Epithelial cell of prostate (primary cell): Measurements from ENCODE around the gene OR51I1.

Source experiments
- DNase-seq: peaks from one replicate; pipeline ENCODE4 v3.0.0-alpha.2; 2011; ENCODE audit warnings: low read depth, low spot score
- H3K27ac ChIP-seq: fragments of 450-650 bp; 2 replicates; pipeline ENCODE4 v1.5.1; 2017; ENCODE audit warnings: mild to moderate bottlenecking

OR51I1 gene, protein sequence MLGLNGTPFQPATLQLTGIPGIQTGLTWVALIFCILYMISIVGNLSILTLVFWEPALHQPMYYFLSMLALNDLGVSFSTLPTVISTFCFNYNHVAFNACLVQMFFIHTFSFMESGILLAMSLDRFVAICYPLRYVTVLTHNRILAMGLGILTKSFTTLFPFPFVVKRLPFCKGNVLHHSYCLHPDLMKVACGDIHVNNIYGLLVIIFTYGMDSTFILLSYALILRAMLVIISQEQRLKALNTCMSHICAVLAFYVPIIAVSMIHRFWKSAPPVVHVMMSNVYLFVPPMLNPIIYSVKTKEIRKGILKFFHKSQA

DNA sequence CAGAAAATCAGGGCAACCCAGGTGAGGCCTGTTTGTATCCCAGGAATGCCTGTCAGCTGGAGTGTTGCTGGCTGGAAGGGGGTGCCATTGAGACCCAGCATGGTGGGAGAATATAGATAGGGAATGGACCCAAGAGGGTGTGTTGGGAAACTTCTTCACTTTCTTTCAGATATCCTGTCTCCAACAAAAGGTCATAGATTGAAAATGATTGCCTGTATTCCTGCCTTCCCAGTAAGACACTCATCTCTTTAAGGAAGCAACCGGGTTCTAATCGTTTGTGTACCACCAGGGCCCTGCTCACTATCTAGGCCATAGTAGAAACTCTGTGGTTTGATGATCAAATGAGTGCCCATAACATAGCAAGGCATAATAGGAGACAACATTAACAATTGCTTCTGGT, at the start of gene OR51I1:
OR51I1 (minus strand) TSS at position 101 of the 400 bp plus-strand sequence; CDS start at position 101, 0 bp downstream.
- no peak for DNase-seq

DNA sequence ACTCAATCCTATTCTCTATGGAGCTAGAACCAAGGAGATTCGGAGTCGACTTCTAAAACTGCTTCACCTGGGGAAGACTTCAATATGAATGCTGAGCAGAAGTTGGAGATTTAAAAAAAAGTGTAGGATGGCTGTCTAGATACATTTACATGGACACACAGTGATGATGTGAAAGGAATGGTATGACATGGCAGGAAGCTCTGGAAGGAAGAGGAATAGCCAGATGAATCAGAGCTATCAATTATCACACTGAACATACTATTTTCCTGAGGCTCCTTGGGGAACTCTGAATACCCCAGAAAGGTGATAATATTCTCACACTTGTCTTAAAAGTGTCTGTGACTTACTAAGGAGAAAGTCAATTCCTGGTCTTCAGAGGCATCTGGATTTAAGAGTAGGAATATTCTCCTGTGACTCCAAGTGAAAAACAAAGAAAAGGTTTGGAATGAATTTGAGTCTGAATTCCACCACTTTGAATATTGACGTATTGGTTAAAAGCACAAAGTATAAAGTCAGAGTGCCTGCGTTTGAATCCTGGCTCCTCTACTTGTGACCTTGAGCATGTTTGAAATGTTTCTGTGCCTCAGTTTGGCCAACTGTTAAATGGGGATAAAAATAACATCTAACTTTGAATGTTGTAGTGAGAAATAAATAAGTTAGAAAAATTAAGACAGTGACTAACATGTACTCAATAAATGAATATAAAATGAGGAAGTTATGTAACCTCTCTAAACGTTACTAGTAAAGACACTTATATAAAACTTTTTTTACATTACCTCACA, 48.5 kb upstream of the OR51I1 start:
- DNase-seq, result no peak
- H3K27ac ChIP-seq, result no peak overlapping the region

More for the DNA sequence above, at the start of gene OR51I1:
- no peak within 1 kb of the TSS for H3K27ac ChIP-seq

DNA sequence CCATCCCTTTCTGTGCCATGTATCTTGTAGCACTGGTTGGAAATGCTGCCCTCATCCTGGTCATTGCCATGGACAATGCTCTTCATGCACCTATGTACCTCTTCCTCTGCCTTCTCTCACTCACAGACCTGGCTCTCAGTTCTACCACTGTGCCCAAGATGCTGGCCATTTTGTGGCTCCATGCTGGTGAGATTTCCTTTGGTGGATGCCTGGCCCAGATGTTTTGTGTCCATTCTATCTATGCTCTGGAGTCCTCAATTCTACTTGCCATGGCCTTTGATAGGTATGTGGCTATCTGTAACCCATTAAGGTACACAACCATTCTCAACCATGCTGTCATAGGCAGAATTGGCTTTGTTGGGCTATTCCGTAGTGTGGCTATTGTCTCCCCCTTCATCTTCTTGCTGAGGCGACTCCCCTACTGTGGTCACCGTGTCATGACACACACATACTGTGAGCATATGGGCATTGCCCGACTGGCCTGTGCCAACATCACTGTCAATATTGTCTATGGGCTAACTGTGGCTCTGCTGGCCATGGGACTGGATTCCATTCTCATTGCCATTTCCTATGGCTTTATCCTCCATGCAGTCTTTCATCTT, 47.6 kb upstream of the OR51I1 start:
- DNase-seq, result no peak
- no peak overlapping the region for H3K27ac ChIP-seq

DNA sequence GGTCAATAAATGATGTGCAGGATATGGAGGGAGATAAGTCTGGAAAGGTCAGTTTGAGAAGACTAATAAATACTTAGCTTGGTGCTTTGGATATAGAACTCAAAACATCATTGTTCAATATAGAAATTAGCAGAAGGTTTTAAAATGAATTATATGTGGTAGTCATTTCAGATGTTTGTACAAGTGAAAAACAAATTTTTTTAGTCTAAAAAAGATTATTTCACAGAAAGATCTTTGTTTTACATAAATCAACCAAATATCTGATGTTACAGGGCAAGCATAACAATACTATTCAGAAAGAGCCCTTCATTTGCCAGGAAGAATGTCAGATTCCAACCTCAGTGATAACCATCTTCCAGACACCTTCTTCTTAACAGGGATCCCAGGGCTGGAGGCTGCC, 47.1 kb upstream of the OR51I1 start, which contains the start of gene OR52D1:
OR52D1 (plus strand) TSS at position 301 of the 400 bp plus-strand sequence; CDS start at position 323, 22 bp downstream.
- DNase-seq, result no peak

DNA sequence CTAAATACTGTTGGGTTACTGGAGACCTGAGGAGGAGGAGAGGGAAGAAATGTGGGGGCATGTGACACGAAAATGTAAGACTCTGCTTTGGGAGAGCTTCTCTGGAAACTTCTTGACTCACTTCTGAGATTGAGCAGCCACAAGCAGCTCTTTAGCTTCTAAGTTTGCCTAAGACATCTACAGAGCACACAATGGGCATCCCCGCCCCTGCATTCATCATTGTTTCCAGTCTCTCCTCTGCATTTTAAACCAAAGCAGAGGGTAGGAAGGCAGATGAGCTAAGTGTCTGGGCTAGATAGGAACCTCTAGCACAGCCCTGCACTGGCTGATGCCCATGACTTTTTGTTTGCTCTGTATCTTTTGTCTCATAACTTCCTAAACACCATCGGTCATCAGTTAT, 45.1 kb upstream of the OR51I1 start:
- H3K27ac ChIP-seq, result no peak overlapping the region
- DNase-seq, result no peak

More for the DNA sequence above, 47.1 kb upstream of the OR51I1 start, which contains the start of gene OR52D1:
- no peak within 1 kb of the TSS for H3K27ac ChIP-seq

DNA sequence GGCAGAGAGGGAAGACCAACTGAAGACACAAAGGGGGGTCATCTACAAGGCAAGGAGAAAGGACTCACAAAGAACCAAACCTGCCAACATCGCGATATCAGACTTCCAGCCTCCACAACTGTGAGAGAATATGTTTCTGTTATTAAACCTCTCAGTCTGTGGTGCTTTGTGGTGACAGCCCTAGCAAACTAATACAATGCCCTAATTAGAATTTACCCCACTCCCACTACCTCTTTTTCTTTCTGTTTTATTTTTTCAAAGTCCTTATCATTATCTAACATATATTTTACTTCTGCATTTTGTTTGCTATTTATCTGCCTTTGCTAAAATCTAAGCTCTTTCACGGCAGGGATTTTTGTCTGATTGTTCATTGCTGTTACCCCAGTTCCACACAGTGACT, 44.7 kb upstream of the OR51I1 start:
- no peak overlapping the region for H3K27ac ChIP-seq
- DNase-seq, result no peak

DNA sequence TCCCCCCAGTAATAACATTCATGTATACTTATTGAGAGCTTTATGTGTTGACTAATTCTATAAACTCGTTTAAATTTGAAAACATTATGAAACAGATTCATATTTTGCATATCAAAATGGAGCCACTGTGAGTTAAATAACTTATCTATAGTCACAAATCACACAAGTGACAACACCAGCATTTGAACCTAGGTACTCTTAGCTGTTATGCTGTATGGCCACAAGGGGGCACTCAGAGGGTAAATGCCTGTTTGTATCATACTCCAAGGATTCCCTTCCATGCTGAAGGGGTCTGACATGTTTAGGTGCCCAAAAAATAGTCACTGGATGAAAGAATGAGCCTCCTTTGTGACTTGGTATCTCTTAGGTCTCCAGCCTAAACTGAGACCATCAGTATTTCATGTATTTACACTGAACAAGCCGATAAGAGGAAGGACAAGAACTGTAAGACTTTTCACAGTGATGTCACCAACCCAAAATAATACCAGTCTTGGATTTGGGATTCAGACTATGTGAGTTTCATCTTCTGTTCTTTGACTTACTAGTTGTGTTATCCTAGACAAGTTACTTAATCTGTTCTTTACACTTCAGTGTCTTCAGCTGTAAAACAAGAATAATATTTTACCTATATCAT, 35.0 kb upstream of the OR51I1 start:
- DNase-seq, result no peak

DNA sequence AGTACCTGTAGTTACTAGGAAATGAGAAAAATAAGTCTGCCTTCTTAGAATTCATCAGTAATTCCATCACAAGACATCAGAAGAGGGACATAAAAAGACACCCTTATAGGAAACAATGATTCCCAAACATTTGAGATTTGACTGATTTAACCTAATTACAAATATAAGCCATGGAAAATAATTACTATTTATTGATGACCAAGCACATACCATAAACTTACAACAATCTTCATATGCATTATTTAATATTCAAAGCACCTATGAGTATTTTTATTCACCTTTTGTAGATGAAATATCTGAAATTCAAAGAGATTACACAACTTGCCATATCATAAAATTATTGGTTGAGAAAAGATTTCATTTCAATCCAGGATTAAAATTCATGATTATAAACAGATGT, 32.6 kb upstream of the OR51I1 start:
- no peak overlapping the region for H3K27ac ChIP-seq
- no peak for DNase-seq

More for the DNA sequence above, 35.0 kb upstream of the OR51I1 start:
- H3K27ac ChIP-seq, result no peak overlapping the region

DNA sequence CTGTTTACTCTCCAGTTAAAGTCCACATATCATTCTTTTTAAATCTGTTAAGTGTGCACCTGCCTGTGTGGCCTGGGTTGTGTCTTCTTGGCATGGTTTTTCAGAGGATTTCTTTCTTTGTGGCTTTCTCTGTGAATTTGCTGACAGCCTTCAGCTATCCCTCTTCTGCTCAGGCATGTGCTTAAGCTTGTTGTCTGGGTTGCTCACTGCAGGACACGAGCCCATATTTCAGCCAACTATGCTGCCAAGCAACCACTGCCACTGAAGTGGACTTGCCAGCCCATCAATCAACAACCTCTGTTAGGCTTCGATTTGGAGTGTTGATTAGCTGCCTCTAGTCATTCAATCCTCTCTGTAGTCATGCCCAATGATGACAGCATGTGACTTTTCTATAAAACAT, 26.2 kb upstream of the OR51I1 start:
- no peak overlapping the region for H3K27ac ChIP-seq
- DNase-seq, result no peak

DNA sequence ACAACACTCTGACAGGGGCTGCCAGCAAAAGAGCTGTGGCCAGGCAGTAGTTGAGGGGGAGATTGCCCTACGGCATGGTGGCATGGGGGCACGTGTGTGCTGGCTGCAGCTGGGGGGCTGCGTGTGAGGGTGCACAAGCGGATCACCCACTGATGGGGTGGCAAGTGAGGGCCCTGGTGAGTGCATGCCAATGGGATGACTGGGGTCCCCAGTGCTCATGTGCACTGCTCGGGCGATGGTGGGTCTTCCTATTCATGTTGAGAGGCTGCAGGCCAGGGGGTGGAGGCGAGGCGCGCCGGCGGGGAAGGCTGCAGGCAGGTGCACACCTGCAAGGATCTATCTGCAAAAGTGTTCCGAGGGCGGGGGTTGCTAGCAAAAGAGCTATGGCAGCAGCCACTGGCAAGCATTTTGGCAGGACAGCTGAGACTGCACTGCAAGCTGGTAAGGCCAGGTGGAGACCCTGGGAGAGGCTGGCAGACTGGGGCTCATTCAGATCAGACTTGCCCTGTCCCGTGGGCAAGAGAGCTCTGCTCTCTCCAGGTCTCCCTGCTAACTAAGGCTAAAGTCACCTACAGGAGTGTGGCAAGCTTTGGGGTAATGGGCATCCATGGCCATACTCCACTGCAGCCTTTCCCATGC, 19.8 kb upstream of the OR51I1 start:
- no peak overlapping the region for H3K27ac ChIP-seq
- DNase-seq, result no peak

DNA sequence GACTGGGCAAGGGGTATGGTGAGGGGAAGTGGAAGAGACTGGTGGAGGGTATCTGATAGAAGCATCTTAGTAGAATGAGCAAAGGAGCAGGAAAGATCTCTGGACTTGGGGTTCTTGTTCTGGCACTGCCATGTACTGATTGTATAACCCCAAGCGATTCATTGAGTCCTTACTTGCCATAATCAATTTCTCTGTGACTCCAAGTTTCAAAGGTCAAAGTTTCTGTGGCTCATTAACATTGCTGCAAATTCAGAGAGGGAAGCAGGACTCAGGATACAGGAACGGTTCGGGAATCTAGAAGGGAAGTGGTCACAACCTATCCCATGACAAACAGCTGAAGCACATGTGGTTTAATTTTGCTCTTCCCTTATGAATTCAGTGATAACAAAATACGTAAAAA, 8.1 kb upstream of the OR51I1 start:
- H3K27ac ChIP-seq, result no peak overlapping the region
- DNase-seq, result no peak

DNA sequence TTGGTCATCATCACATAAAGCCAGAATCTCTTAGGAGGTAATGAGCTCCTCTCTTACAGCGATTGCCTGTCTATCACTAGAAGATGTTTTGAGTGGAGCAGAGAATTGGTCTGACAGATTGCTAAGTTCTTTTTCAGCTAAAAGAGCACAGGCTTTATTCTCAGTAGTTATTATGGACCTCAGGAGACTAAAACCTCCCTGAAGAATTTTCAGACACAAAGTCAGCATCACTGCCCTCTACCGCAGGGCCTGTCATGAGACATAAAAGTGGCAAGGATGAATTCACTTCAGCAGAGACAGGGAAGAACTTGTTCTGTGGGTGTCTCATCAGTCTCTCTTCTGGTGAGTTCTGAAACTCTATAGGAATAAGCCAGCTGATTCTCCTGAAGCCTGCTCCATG, 7.7 kb upstream of the OR51I1 start, which contains the start of gene OR51I2:
OR51I2 (plus strand) TSS at position 301 of the 400 bp plus-strand sequence. CDS start 4,166 bp downstream, outside the sequence.
- DNase-seq, result no peak
- H3K27ac ChIP-seq, result no peak within 1 kb of the TSS

DNA sequence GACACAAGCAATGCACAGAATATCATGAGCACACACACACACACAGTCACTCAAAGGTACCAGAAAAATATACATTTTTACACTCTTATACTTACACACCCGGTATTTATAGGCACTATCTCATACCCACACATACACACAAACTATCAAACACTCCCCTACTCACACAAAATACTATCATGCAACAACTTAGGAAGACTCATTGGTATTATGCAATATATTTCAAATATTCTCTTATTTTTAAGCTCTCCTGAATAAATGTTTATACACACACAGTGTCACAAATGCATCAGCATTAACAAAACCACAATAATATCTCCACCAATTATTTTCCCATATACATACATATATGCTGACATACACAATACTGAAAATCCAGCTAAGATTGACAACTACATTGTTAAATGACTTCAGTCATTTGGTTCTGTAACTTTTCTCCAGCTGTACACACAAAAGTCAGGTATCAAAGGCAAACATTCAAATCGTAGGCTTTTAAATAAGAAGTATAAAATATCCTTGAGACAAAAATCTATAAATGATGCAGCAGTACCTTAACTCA, 2.6 kb upstream of the OR51I1 start:
- no peak overlapping the region for H3K27ac ChIP-seq
- DNase-seq, result no peak

DNA sequence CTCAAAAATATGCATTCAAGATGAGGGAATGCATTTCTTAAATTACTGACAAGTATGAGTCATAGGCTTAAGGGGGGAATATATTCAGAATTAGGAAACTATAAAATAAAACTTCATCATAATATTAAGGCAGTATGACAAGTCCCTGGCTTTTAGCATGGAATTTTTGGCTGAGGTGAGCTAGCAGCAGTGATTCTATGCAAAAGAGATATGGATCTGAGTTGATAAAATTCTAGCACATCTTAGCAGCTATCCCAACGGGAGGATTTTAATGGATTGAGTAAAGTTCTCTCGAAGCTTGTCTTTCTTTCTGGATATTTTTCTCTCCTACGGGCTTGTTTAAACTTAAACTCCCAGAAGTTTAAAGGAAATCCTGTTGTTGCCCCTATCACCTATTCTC, 18.2 kb downstream of the OR51I1 start:
- DNase-seq, result no peak

DNA sequence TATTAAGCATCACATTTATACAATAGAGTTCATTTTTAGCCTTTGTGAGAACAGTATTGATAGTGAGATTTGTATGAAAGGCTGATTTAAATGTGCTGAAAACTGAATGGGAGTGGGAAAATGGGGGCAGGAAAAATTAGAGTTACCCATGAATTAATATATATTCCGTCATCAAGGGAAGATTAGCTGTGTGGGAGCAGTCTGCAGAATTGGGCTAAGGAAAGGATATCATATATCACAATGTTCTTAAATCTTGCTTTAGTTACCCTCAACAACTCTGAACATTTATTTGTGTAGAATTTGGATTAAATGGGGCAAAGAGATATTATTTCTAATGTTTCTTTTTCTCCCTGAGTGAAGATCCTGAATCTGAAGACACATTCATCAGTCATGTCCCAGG, 19.5 kb downstream of the OR51I1 start, which contains the start of gene OR51Q1:
OR51Q1 (plus strand) TSS at position 301 of the 400 bp plus-strand sequence; CDS start at position 391, 90 bp downstream.
- no peak within 1 kb of the TSS for H3K27ac ChIP-seq
- DNase-seq, result no peak

More for the DNA sequence above, 18.2 kb downstream of the OR51I1 start:
- H3K27ac ChIP-seq, result no peak overlapping the region

DNA sequence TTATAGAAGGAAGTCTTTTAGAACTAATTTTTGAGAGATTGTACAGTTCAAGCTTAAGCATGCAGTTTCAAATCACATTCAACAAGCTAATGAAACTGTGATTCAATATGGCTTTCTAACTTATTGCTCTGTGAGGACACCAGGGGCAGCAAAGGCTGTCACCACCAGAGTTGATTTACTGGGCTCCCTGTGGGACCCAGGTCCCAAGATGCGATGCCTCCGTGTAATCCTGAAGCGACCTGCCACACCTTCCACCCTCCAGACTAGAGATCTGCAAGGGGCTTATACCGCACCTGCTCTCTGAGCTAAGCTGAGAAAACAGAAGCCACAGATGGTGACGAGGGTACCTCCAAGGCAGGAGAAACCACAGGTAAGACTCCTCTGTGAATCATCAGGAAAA, 20.3 kb downstream of the OR51I1 start:
- DNase-seq, result no peak
- no peak overlapping the region for H3K27ac ChIP-seq

DNA sequence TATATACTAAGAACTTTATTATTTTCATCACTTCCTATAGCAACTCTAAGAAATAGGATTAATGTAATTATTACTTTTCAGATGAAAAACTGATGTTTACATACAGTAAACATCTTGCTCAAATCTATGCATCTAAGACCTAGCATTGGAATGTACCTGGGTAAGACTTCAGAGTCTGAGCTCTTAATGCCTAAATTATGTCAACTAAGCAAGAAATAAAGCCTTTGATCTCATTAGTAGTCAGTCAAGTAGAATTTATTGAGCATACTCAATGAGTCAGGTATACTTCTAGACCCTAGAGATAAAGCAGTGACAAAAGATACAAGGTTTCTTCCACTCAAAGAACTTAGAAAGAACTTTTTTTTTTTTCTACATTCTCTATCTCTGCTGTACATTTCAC, 36.1 kb downstream of the OR51I1 start:
- H3K27ac ChIP-seq, result no peak overlapping the region
- no peak for DNase-seq

DNA sequence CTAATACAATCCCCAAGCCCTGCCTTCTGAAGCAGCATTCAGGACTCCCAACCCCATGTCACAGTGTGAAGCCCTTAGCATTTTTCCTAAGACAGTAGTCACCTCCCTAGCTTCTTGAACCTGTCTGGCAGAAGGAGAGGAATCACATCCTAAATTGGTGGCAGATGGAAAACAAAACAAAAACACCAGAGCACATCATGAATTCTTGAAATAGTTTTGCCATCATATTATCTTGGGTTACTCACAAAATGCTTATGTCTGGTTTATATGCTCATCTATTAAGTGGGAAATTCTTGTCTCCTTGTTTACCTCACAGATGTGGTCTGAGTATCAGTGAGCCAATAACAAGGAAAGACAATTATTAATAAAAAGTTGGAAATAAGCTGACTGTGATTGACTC, 42.4 kb downstream of the OR51I1 start:
- no peak for DNase-seq
- no peak overlapping the region for H3K27ac ChIP-seq

DNA sequence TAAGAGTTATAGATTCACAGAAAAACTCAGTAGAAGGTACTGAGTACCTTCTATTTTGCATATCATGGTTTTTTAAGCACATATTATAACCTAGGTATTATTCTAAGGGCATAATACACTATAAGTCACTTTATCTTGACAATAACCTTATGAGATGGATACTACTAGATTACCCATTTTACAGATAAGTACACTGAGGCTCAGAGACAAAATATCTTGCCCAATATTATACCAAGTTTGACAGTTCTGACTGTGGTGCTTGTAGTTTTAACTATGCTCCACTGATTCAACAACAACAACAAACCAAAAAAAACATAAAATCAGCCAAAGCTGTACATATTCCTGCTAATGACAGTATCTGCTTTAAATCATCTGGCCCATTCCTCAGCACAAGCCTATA, 47.2 kb downstream of the OR51I1 start:
- no peak for DNase-seq
- no peak overlapping the region for H3K27ac ChIP-seq
